K562 (cell line): Measurements from ENCODE around the gene ZDHHC12. TPM values are rescaled to one million over a fixed set of nuclear protein-coding genes. Genes with fewer than 3 reads are reported as not detected.

ENCODE experiments used
- E4F1 ChIP-seq: fragments of 250-450 bp; sonication (Bioruptor Pico); IDR thresholded peaks from 2 replicates; pipeline ENCODE4 v1.5.0; 2021; ENCODE audit warnings: mild to moderate bottlenecking, borderline replicate concordance
- ESRRB ChIP-seq: fragments of 250-450 bp; sonication (Bioruptor Pico); IDR thresholded peaks from 2 replicates; pipeline ENCODE4 v1.5.0; 2020; ENCODE audit warnings: mild to moderate bottlenecking, moderate library complexity, borderline replicate concordance
- HEY1 ChIP-seq: fragments of 250-450 bp; sonication (Bioruptor Pico); IDR thresholded peaks from 2 replicates; pipeline ENCODE4 v1.5.0; 2020; ENCODE audit warnings: mild to moderate bottlenecking, moderate library complexity, borderline replicate concordance
- HNRNPL ChIP-seq: fragments of 200-400 bp; formaldehyde crosslinking; IDR thresholded peaks from 2 replicates; pipeline ENCODE4 v1.6.1; 2017; ENCODE audit warnings: low read depth, mild to moderate bottlenecking, low read length
- KDM1A ChIP-seq, 2 experiments: fragments of 450-650 bp; IDR thresholded peaks; 2 replicates each; pipeline ENCODE4 v1.6.1; 2016; ENCODE audit warnings: mild to moderate bottlenecking in 2 of 2
- NBN ChIP-seq: fragments of 450-650 bp; IDR thresholded peaks from 2 replicates; pipeline ENCODE4 v1.6.1; 2016; ENCODE audit warnings: low read depth, mild to moderate bottlenecking
- NEUROD1 ChIP-seq: fragments of 150-350 bp; IDR thresholded peaks from 2 replicates; pipeline ENCODE4 v1.6.1; 2014; ENCODE audit warnings: borderline replicate concordance, low read length, low read depth; ENCODE audit not compliant: partially characterized antibody
- PRDM10 ChIP-seq: fragments of 450-650 bp; IDR thresholded peaks from 2 replicates; pipeline ENCODE4 v1.6.1; 2018; ENCODE audit not compliant: partially characterized antibody
- SMARCC2 ChIP-seq: fragments of 450-650 bp; IDR thresholded peaks from 2 replicates; pipeline ENCODE4 v1.6.1; 2017; ENCODE audit warnings: antibody characterized with exemption, moderate library complexity, mild to moderate bottlenecking, low read depth
- STAT6 ChIP-seq: sonication (generic); formaldehyde crosslinking; IDR thresholded peaks from 2 replicates; pipeline ENCODE4 v1.8.1; 2023; ENCODE audit warnings: mild to moderate bottlenecking, missing genetic modification reagents
- TOE1 ChIP-seq, 2 experiments: fragments of 450-650 bp in 1 of 2; sonication (generic) in 1 of 2; formaldehyde crosslinking in 1 of 2; IDR thresholded peaks; 2 replicates each; pipeline versions ENCODE4 v1.7.1 to v1.8.0; 2016 to 2022; ENCODE audit warnings: borderline replicate concordance in 2 of 2, mild to moderate bottlenecking in 2 of 2, antibody characterized with exemption in 1 of 2, inconsistent platforms in 1 of 2, low read depth in 1 of 2, missing genetic modification reagents in 1 of 2, moderate library complexity in 1 of 2
- TSC22D4 ChIP-seq: fragments of 450-650 bp; IDR thresholded peaks from 2 replicates; pipeline ENCODE4 v1.6.1; 2016; ENCODE audit warnings: missing genetic modification characterization, missing biosample characterization, control low read depth
- XRCC3 ChIP-seq: fragments of 450-650 bp; IDR thresholded peaks from 2 replicates; pipeline ENCODE4 v1.6.1; 2017; ENCODE audit warnings: mild to moderate bottlenecking, moderate library complexity
- ZNF398 ChIP-seq: fragments of 250-450 bp; sonication (Bioruptor Pico); IDR thresholded peaks from 2 replicates; pipeline ENCODE4 v1.8.0; 2021; ENCODE audit warnings: moderate library complexity, mild to moderate bottlenecking, inconsistent platforms
- ZNF766 ChIP-seq: fragments of 200-800 bp; sonication (Bioruptor generic); conservative IDR thresholded peaks from 2 replicates; pipeline ENCODE4 v1.6.1; 2016; ENCODE audit warnings: missing genetic modification characterization, missing compliant biosample characterization
- polyA plus RNA-seq, 8 experiments: library from polyadenylated mRNA; depleted of rRNA in 4 of 8; stranded (reverse) in 5 of 8; unstranded in 3 of 8; fragments of >200 nt; fragmentation: Nextera tagmentation in 2 of 8; fragmentation: Illumina TruSeq in 1 of 8; extraction: Ambion mirVana in 2 of 8; extraction: Trizol in 1 of 8; gene quantifications; 2 replicates each; pipeline versions ENCODE4 v1.2.1 to v1.2.3, GENCODE V29; 2011 to 2014; ENCODE audit warnings: inconsistent platforms in 1 of 8, missing spikeins in 1 of 8
- total RNA-seq, 7 experiments: library from RNA; depleted of rRNA in 6 of 7; stranded (reverse); fragments of >200 nt in 6 of 7; fragmentation: Illumina TruSeq in 2 of 7; extraction: Trizol in 2 of 7; gene quantifications; 2 replicates each; pipeline versions ENCODE4 v1.2.1 to v1.2.3, GENCODE V29; 2011 to 2021; ENCODE audit warnings: low replicate concordance in 1 of 7

The ZDHHC12 gene
- total and polyA plus RNA-seq, 9 of the 15 experiments (the other 6 are each of a cell fraction or from before 2014, with no cell fraction given): 0.21 to 38.0 (median 13.8) TPM

GRCh38 chr9:128689820-128690683, 33.9 kb downstream of the ZDHHC12 start (continued):
- no peak for TF ChIP-seq NEUROD1
- no peak for TF ChIP-seq XRCC3
- TF ChIP-seq TSC22D4 (tag): no peak
- TF ChIP-seq HEY1: no peak
- no peak for TF ChIP-seq ESRRB
- TF ChIP-seq NBN: no peak
- no peak for TF ChIP-seq PRDM10
- no peak for TF ChIP-seq SMARCC2
- TF ChIP-seq ZNF766 (CRISPR knock-in tag): no peak
- no peak for TF ChIP-seq E4F1 (CRISPR knock-in tag)
- TF ChIP-seq KDM1A (IDR thresholded peaks at IDR 0.05): no peak
- TF ChIP-seq TOE1 (IDR thresholded peaks at IDR 0.05; ENCODE audit: borderline replicate concordance): peak; percentile 55; the same call in 1 of the 2 replicates
- no peak for TF ChIP-seq TOE1 (CRISPR knock-in tag; IDR thresholded peaks at IDR 0.05; ENCODE audit: borderline replicate concordance, low read depth)
- no peak for TF ChIP-seq ZNF398
- no peak for TF ChIP-seq HNRNPL
- TF ChIP-seq STAT6: peak; percentile 67; the same call in 1 of the 2 replicates
